ENCODE results near the gene TNS1. TPM values are rescaled to one million over a fixed set of nuclear protein-coding genes. Genes with fewer than 3 reads are reported as not detected.

The TNS1 gene
- total RNA-seq, 1 donor from 2014 or later: 1,334 TPM

GRCh38 chr2:217946051-217946450 lies 56.7 kb downstream of the TNS1 start:
- peak in 1 of 2 donors; percentile 56 for DNase-seq (ENCODE audit: low spot score in 2 of 2)
- no peak overlapping the region for H3K4me3 ChIP-seq
- no peak for TF ChIP-seq CTCF (IDR thresholded peaks at IDR 0.05)
- H3K36me3 ChIP-seq: peaks cover 0 to 16% of the 10 kb centered on the region in 2 donors
- no peaks in the 10 kb centered on the region for H3K27me3 ChIP-seq
- intact Hi-C loops (cut with DNase I): loop anchor here (5.0 kb wide), 1 partner anchor 86 kb away; no protein-coding TSS in a partner anchor
- no peaks in the 10 kb centered on the region for H3K9me3 ChIP-seq
- H3K4me1 ChIP-seq: peaks cover 7 to 55% of the 10 kb centered on the region in 2 donors
- peak overlapping the region; percentile 25 to 100 for H3K27ac ChIP-seq

GRCh38 chr2:217945530-217945929 lies 57.3 kb downstream of the TNS1 start:
- Histone ChIP-seq H3K27ac (peak overlapping the region; percentile 25 to 100), H3K36me3 (peaks cover 0 to 21% of the 10 kb centered on the region in 2 donors), H3K4me1 (peaks cover 4 to 54% of the 10 kb centered on the region in 2 donors), H3K27me3 (no peaks in the 10 kb centered on the region), H3K9me3 (no peaks in the 10 kb centered on the region), H3K4me3 (peak overlapping the region in 1 of 2 donors; percentile 81)
- intact Hi-C loops (cut with DNase I): loop anchor here (2.0 to 5.0 kb wide), 2 partner anchors 55 to 87 kb away; no protein-coding TSS in a partner anchor
- TF ChIP-seq CTCF (IDR thresholded peaks at IDR 0.05): no peak
- DNase-seq (ENCODE audit: low spot score in 2 of 2): no peak

- Histone ChIP-seq H3K4me3 (peak overlapping the region in 1 of 2 donors; percentile 81), H3K27ac (peak overlapping the region; percentile 25 to 100), H3K36me3 (peaks cover 0 to 26% of the 10 kb centered on the region in 2 donors), H3K4me1 (peaks cover 4 to 48% of the 10 kb centered on the region in 2 donors), H3K27me3 (no peaks in the 10 kb centered on the region), H3K9me3 (no peaks in the 10 kb centered on the region)
- TF ChIP-seq CTCF (IDR thresholded peaks at IDR 0.05): no peak
- DNase-seq (ENCODE audit: low spot score in 2 of 2): peak in 1 of 2 donors; percentile 5
- intact Hi-C loops (cut with DNase I): loop anchor here (1.0 to 5.0 kb wide), 4 partner anchors 43 to 158 kb away; no protein-coding TSS in a partner anchor
These were observed 57.9 kb downstream of the TNS1 start for GRCh38 chr2:217944923-217945322.

- H3K27ac ChIP-seq: peak overlapping the region; percentile 98 to 100
- peaks cover 6 to 42% of the 10 kb centered on the region in 2 donors for H3K4me1 ChIP-seq
- no peaks in the 10 kb centered on the region for H3K9me3 ChIP-seq
- no peak for TF ChIP-seq CTCF (IDR thresholded peaks at IDR 0.05)
- no peaks in the 10 kb centered on the region for H3K27me3 ChIP-seq
- intact Hi-C loops (cut with DNase I): loop anchor here (1.0 to 5.0 kb wide), 3 partner anchors 44 to 157 kb away; no protein-coding TSS in a partner anchor
- peaks cover 2 to 31% of the 10 kb centered on the region in 2 donors for H3K36me3 ChIP-seq
- peak overlapping the region; percentile 64 to 81 for H3K4me3 ChIP-seq
- no peak for DNase-seq (ENCODE audit: low spot score in 2 of 2)
These were observed 58.4 kb downstream of the TNS1 start for GRCh38 chr2:217944366-217944765.

GRCh38 chr2:217943446-217944321 lies 59.1 kb downstream of the TNS1 start:
- Histone ChIP-seq H3K4me3 (peak overlapping the region; percentile 64 to 81), H3K4me1 (peaks cover 9 to 40% of the 10 kb centered on the region in 2 donors), H3K36me3 (peaks cover 4 to 35% of the 10 kb centered on the region in 2 donors), H3K27me3 (no peaks in the 10 kb centered on the region), H3K9me3 (no peaks in the 10 kb centered on the region), H3K27ac (peak overlapping the region; percentile 98 to 100)
- DNase-seq (ENCODE audit: low spot score in 2 of 2): peak; percentile 36 to 92
- peak; percentile 37 to 54 (median 38) for TF ChIP-seq CTCF (IDR thresholded peaks at IDR 0.05)
- intact Hi-C loops (cut with DNase I): loop anchor here (1.0 to 5.0 kb wide), 3 partner anchors 45 to 156 kb away; no protein-coding TSS in a partner anchor

All from ascending aorta (tissue), 2 donors.